ENCODE measurements around the gene CCR6. TPM values are rescaled to one million over a fixed set of nuclear protein-coding genes. Genes with fewer than 3 reads are reported as not detected.

CCR6 gene
- total and polyA plus RNA-seq, 2 of the 13 experiments (the other 11 are each of a cell fraction or from before 2014, with no cell fraction given), result 4.5 to 8.7 TPM

DNA sequence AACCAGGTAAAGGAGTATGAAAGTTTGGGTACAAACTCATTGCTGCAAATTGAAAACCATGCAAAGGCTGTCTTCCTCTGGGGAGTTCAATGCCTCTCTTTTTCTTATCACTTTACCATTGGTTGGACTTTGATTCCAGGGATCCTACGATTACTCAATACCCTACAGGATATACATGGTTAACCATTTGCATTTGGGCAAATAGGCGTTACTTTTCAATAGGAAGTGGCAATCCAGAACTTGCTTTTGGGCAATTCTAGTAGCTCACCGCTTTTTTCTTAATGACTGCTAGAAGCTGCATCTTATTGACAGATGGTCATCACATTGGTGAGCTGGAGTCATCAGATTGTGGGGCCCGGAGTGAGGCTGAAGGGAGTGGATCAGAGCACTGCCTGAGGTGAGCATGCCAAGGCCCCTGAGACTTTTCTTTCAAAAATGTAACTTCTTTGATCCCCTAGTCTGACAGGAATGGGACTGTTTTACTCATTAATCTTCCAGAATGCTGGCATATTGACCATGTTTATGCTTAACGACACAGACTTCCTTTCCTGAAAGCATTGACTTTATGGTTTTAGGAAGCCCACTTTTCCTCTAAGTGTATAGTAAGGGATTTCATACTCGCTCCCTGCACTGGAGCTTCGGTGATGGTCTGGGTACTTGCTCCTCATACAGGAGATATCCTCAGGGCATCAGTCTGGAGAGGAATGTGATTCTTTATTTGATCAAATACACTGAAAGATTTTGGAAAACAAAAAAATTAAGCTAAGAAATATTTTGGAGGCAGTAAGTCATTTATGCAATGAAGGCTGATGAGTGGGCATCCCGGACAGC is at the start of gene CCR6 (continued):
- TF ChIP-seq, protein P1, sequence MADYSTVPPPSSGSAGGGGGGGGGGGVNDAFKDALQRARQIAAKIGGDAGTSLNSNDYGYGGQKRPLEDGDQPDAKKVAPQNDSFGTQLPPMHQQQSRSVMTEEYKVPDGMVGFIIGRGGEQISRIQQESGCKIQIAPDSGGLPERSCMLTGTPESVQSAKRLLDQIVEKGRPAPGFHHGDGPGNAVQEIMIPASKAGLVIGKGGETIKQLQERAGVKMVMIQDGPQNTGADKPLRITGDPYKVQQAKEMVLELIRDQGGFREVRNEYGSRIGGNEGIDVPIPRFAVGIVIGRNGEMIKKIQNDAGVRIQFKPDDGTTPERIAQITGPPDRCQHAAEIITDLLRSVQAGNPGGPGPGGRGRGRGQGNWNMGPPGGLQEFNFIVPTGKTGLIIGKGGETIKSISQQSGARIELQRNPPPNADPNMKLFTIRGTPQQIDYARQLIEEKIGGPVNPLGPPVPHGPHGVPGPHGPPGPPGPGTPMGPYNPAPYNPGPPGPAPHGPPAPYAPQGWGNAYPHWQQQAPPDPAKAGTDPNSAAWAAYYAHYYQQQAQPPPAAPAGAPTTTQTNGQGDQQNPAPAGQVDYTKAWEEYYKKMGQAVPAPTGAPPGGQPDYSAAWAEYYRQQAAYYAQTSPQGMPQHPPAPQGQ (CRISPR knock-in tag; IDR thresholded peaks at IDR 0.05; ENCODE audit: borderline replicate concordance), result no peak
- no peak for TF ChIP-seq ZNF891 (CRISPR knock-in tag; IDR thresholded peaks at IDR 0.05)
- TF ChIP-seq, protein P2, sequence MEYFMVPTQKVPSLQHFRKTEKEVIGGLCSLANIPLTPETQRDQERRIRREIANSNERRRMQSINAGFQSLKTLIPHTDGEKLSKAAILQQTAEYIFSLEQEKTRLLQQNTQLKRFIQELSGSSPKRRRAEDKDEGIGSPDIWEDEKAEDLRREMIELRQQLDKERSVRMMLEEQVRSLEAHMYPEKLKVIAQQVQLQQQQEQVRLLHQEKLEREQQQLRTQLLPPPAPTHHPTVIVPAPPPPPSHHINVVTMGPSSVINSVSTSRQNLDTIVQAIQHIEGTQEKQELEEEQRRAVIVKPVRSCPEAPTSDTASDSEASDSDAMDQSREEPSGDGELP (IDR thresholded peaks at IDR 0.05; ENCODE audit: borderline replicate concordance, low read depth), result peak; percentile 66; the same call in 1 of the 2 replicates
- TF ChIP-seq GATAD2A (CRISPR knock-in tag; IDR thresholded peaks at IDR 0.05), result peak; percentile 98
- no peak for TF ChIP-seq NFE2 (CRISPR knock-in tag; IDR thresholded peaks at IDR 0.05)
- no peak for TF ChIP-seq TBP (CRISPR knock-in tag; IDR thresholded peaks at IDR 0.05)
- TF ChIP-seq SATB2 (CRISPR knock-in tag; IDR thresholded peaks at IDR 0.05), result no peak
- no peak for TF ChIP-seq BORCS8-MEF2B (CRISPR knock-in tag; IDR thresholded peaks at IDR 0.05)
- no peak for TF ChIP-seq CREB1 (IDR thresholded peaks at IDR 0.05)
- TF ChIP-seq CREB1 (CRISPR knock-in tag; IDR thresholded peaks at IDR 0.05), result peak; percentile 74
- TF ChIP-seq TP53 (CRISPR knock-in tag; conservative IDR thresholded peaks at IDR 0.05), result no peak; the same call in 1 of the 2 replicates
- peak; percentile 71 for TF ChIP-seq SIX4 (CRISPR knock-in tag; IDR thresholded peaks at IDR 0.05)
- TF ChIP-seq TRIM24 (CRISPR knock-in tag; IDR thresholded peaks at IDR 0.05), result peak; percentile 47; the same call in 1 of the 2 replicates
- no peak for TF ChIP-seq SETDB1 (CRISPR knock-in tag; IDR thresholded peaks at IDR 0.05; ENCODE audit: borderline replicate concordance)
- no peak for TF ChIP-seq HNRNPK (IDR thresholded peaks at IDR 0.05; ENCODE audit: low read depth, low read length, poor library complexity, severe bottlenecking)
- TF ChIP-seq, protein P3, sequence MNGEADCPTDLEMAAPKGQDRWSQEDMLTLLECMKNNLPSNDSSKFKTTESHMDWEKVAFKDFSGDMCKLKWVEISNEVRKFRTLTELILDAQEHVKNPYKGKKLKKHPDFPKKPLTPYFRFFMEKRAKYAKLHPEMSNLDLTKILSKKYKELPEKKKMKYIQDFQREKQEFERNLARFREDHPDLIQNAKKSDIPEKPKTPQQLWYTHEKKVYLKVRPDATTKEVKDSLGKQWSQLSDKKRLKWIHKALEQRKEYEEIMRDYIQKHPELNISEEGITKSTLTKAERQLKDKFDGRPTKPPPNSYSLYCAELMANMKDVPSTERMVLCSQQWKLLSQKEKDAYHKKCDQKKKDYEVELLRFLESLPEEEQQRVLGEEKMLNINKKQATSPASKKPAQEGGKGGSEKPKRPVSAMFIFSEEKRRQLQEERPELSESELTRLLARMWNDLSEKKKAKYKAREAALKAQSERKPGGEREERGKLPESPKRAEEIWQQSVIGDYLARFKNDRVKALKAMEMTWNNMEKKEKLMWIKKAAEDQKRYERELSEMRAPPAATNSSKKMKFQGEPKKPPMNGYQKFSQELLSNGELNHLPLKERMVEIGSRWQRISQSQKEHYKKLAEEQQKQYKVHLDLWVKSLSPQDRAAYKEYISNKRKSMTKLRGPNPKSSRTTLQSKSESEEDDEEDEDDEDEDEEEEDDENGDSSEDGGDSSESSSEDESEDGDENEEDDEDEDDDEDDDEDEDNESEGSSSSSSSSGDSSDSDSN (CRISPR knock-in tag; IDR thresholded peaks at IDR 0.05), result peak; percentile 20; the same call in 1 of the 2 replicates
- TF ChIP-seq, protein P4, sequence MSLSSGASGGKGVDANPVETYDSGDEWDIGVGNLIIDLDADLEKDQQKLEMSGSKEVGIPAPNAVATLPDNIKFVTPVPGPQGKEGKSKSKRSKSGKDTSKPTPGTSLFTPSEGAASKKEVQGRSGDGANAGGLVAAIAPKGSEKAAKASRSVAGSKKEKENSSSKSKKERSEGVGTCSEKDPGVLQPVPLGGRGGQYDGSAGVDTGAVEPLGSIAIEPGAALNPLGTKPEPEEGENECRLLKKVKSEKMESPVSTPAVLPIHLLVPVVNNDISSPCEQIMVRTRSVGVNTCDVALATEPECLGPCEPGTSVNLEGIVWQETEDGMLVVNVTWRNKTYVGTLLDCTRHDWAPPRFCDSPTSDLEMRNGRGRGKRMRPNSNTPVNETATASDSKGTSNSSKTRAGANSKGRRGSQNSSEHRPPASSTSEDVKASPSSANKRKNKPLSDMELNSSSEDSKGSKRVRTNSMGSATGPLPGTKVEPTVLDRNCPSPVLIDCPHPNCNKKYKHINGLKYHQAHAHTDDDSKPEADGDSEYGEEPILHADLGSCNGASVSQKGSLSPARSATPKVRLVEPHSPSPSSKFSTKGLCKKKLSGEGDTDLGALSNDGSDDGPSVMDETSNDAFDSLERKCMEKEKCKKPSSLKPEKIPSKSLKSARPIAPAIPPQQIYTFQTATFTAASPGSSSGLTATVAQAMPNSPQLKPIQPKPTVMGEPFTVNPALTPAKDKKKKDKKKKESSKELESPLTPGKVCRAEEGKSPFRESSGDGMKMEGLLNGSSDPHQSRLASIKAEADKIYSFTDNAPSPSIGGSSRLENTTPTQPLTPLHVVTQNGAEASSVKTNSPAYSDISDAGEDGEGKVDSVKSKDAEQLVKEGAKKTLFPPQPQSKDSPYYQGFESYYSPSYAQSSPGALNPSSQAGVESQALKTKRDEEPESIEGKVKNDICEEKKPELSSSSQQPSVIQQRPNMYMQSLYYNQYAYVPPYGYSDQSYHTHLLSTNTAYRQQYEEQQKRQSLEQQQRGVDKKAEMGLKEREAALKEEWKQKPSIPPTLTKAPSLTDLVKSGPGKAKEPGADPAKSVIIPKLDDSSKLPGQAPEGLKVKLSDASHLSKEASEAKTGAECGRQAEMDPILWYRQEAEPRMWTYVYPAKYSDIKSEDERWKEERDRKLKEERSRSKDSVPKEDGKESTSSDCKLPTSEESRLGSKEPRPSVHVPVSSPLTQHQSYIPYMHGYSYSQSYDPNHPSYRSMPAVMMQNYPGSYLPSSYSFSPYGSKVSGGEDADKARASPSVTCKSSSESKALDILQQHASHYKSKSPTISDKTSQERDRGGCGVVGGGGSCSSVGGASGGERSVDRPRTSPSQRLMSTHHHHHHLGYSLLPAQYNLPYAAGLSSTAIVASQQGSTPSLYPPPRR (CRISPR knock-in tag; IDR thresholded peaks at IDR 0.05; ENCODE audit: borderline replicate concordance), result no peak
- TF ChIP-seq MBD4 (IDR thresholded peaks at IDR 0.05; ENCODE audit: borderline replicate concordance, low read length), result peak; percentile 68; the same call in 1 of the 2 replicates
- TF ChIP-seq ZNF720 (CRISPR knock-in tag; IDR thresholded peaks at IDR 0.05), result no peak

All from HepG2 (cell line).